GM15510 (cell line): Measurements from ENCODE around the gene GTPBP6.

Experiments used
- POLR2A ChIP-seq: IDR thresholded peaks from 3 replicates; pipeline ENCODE4 v1.6.1; 2011; ENCODE audit warnings: borderline replicate concordance; ENCODE audit not compliant: insufficient read length; ENCODE audit errors: extremely low read depth

Gene GTPBP6

GRCh38 chrX:345020-345925 is 26.7 kb upstream of the GTPBP6 start:
- TF ChIP-seq POLR2A, result no peak

DNA sequence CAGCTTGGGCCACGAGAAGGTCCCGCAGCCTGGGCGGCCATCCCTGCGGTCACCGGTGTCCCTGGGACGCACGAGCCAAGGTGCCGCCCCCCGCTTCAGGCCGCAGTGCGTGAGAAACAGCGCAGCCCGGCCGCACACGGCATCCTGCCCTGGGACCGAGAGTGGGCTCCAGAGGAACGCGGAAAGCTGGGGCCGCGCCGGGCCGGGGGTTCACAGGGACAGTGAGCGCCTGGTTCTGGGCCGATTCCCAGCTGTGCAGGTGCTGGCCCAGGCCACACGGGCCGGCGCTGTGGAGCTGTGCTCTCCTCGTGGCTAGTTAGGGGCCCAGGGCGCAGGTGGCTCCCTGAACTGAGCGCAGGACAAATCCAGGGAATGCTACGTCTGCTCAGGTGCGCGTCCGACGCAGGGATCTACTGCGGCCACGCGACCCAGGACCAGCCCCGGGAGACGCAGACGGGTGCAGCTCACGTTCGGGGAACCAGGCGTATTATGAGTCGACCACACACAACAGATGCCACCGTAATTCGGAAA is 25.8 kb upstream of the GTPBP6 start:
- TF ChIP-seq POLR2A, result no peak

DNA sequence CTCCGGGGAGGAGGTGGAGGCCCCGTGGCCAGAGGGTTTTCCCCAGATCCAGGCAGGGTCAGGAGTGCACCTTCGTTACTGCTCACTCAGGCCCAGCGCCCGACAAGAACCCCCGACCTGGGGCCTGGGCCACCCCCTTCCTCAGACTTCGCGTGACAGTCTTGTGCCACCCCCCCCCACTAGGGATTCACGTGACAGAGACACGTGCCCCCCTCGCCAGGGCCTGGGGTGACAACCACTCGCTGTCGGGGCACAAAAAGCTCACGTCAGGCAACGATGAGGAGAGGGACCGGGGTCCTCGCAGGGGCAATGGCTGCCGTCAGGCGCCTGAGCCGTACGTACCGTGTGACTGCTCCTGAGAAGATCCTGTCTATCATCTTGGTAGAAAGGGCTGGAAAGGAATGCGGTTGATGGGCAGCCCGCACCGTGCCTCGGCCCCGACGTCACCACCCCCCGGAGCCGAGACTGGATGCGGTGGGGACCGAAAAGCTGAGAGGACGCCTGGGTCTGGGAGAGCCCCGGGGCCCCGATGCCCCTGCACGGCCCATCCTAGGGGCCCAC is 23.0 kb upstream of the GTPBP6 start:
- TF ChIP-seq POLR2A, result no peak

DNA sequence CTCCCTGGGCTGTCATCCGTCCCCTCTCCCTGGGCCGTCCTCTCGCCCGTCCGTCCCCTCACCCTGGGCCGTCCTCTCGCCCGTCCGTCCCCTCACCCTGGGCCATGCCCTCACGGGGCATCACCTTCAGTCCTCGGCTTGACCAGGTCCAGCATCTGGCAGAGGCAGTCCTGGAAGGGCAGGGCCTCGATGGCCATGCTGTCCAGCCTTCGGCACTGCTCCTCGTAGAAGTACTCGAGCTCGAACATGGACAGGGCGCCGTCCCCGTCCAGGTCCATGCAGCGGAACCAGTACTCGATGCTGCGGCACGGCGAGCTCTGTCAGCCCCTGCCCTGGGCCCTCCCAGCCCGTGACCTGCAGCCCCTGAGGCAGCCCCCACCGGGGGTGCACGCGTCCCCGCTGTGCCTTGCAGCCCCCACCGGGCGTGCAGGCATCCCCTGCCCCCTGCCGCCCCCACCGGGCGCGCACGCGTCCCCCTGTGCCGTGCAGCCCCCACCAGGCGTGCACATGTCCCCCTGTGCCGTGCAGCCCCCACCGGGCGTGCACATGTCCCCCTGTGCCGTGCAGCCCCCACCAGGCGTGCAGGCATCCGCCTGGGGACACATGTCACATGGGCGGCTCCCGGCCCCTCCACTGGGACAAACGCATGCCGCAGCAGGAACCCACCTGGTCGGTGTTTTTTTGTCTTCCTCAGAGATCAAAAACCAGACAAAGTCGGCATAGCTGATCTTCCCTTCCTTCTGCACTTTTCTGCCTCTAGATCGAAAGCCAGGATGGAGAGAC is 22.2 kb upstream of the GTPBP6 start:
- TF ChIP-seq POLR2A, result no peak

DNA sequence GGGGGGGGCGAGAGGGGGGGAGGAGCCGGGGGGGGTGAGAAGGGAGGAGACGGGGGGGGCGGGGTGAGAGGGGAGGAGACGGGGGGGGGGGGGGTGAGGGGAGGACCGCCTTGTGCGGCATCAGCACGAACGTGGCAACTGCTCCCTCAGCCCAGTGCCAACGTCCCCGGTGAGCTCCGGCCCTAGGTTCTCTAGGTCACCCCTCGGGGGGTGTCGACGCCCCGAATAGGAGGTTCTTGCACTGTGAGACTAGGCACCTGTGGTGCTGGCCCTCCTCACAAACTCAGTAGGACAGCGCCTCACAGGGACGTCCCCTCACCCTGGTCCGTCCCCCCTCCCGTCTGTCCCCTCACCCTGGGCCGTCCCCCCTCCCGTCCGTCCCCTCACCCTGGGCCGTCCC is 21.5 kb upstream of the GTPBP6 start:
- TF ChIP-seq POLR2A, result no peak

GRCh38 chrX:338836-339400 is 20.3 kb upstream of the GTPBP6 start:
- no peak for TF ChIP-seq POLR2A

- TF ChIP-seq POLR2A, result no peak
Observed at GRCh38 chrX:338281-338835, 19.8 kb upstream of the GTPBP6 start.

- no peak for TF ChIP-seq POLR2A
Observed at GRCh38 chrX:337331-337831, 18.8 kb upstream of the GTPBP6 start.

DNA sequence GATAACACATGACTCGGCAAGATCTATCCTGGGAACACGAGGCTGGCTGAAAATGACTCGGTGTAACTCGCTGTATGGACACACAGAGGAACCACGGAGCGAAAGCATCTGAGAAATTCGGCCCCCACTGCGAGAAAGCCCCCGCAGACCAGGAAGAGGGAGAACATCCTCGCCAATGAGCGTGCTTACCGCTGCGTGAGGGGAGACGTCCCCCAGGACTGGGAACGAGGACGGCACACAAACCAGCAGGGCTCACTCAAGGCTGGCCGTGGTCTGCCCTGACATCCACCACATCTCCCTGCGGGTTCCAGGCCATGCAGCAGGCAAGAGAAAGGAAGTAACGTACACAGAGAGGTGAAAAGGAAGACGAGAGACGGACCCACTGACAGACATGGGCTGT is 17.6 kb upstream of the GTPBP6 start:
- TF ChIP-seq POLR2A, result no peak

- no peak for TF ChIP-seq POLR2A
Observed at GRCh38 chrX:335758-336155, 17.2 kb upstream of the GTPBP6 start.

- TF ChIP-seq POLR2A, result no peak
Observed at GRCh38 chrX:334971-335757, 16.6 kb upstream of the GTPBP6 start.

DNA sequence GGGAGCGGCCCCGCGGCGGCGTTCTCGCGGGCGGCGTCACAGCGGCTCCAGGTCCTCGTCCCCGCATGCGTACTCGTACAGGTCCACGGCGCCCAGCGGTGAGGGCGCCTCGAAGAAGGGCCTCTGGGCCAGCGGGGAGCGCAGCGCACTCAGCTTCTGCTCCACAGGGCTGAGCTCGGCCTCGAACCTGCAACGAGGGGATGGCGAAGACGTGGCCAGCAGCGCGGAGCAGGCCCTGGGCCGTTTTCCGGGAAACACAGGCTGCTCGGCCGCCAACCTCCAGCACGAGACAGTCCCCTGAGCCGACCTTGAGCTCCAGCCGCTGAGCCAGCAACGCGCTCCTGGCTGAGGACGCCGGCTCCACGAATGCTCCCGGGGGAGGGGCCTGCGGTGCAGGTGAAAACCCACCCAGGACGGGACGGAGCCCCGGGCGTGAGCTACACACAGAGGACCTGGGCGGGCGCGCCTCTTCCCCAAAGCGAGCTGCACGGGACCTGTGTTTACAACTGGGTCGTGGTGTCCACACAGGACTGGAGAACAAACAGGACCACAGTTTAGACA is 15.8 kb upstream of the GTPBP6 start:
- TF ChIP-seq POLR2A, result no peak

DNA sequence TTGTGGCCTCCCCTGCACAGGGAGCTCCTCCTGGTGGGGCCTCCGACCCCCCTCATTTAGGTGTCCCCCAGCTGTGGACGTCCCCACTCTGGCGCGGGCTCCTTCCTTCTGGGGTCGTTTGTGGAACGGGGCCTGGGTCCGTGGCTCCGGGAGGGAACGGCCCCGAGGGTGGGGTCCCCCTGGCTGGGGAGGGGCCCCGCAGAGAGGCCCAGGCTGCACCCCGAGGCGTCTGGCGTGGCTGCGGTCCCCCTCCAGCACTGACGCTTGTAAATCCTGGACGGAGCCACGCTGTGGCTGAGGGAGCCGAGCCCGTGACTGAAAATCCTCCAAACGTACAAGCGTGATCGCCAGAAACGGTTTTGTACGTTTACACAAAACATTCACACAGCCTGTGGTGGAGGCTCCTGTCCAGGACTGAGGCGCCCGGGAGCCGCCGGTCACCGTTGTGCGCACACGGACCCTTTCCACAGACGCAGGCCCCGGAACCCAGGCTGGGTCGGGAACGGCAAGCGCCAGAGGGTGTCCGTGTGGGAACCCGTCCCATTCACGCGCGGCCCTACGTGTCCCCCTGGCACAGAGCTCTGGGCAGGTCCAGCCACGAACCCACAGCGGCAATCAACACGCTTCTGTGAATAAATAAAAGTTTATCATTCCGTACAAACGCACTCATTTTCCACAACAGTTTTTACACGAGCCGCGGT is 15.2 kb upstream of the GTPBP6 start:
- no peak for TF ChIP-seq POLR2A

DNA sequence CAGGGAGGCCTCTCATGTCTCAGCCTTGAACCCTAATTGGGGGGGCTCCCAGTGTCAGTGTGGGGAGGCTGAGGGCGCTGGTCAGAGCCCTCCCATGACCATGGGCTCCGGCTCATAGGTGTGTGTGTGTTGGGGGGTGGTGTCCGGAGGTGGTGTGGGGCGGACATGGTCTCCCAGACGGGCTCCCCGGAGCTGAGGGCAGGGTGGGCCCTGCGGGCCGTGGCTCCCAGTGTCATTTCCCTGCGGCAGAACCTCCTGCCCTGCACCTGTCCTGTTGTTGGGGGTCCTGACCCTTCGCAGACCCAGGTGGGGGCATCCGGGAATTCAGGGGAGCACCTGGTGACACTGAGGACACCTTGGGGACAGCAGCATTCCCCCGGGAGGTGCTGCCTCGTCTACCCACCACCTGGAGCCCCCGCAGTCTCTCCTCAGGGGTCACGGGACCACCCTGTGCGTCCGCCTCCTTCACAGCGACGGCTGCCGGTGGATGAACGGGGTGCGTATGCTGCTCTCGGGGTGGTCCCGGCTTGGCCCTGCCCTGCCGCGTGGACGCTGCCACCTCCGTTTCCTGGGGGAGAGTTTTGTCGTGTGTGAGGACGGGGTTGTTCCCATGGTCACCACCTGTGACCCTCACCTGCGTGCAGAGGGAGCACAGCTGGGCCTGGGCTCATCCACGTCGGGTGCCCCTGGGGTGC is 14.5 kb upstream of the GTPBP6 start:
- no peak for TF ChIP-seq POLR2A
